Stomach (tissue), 4 donors: ENCODE measurements around the gene EVPLL.
"Not testable (repeated sequence)": the region's sequence is repeated elsewhere in the genome, so short reads cannot be mapped to it uniquely, and the experiment has no call there.

Experiments
- POLR2A ChIP-seq, 4 donors: fragments of 450-650 bp; IDR thresholded peaks; one replicate each; pipeline ENCODE4 v1.6.1; 2016; ENCODE audit warnings: antibody characterized with exemption in 4 of 4, control low read depth in 2 of 4, mild to moderate bottlenecking in 1 of 4, moderate library complexity in 1 of 4
- TF ChIP-seq, protein P1 (sequence below), 7 experiments: fragments of 450-650 bp in 4 of 7; fragments of 200-600 bp in 3 of 7; sonication (generic) in 3 of 7; IDR thresholded peaks; one replicate each; pipeline ENCODE4 v1.5.1; 2016 to 2019; ENCODE audit warnings: antibody characterized with exemption in 7 of 7, control low read depth in 2 of 7, mild to moderate bottlenecking in 1 of 7

GRCh38 chr17:18378614-18379013 is 1.0 kb downstream of the EVPLL start:
- TF ChIP-seq, protein P1, sequence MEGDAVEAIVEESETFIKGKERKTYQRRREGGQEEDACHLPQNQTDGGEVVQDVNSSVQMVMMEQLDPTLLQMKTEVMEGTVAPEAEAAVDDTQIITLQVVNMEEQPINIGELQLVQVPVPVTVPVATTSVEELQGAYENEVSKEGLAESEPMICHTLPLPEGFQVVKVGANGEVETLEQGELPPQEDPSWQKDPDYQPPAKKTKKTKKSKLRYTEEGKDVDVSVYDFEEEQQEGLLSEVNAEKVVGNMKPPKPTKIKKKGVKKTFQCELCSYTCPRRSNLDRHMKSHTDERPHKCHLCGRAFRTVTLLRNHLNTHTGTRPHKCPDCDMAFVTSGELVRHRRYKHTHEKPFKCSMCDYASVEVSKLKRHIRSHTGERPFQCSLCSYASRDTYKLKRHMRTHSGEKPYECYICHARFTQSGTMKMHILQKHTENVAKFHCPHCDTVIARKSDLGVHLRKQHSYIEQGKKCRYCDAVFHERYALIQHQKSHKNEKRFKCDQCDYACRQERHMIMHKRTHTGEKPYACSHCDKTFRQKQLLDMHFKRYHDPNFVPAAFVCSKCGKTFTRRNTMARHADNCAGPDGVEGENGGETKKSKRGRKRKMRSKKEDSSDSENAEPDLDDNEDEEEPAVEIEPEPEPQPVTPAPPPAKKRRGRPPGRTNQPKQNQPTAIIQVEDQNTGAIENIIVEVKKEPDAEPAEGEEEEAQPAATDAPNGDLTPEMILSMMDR (IDR thresholded peaks at IDR 0.05): not testable (repeated sequence)
- TF ChIP-seq POLR2A (IDR thresholded peaks at IDR 0.05): not testable (repeated sequence)
